GM12874 (cell line): ENCODE data around the gene SLC18B1.

Experiments
- CTCF ChIP-seq: IDR thresholded peaks from 2 replicates; pipeline ENCODE4 v1.5.1; 2011; ENCODE audit warnings: low read depth, mild to moderate bottlenecking, control low read depth, low read length, moderate library complexity; ENCODE audit not compliant: insufficient read depth

SLC18B1 gene

GRCh38 chr6:132768051-132768517 is 30.4 kb downstream of the SLC18B1 start:
- peak; percentile 76 for TF ChIP-seq CTCF

- no peak for TF ChIP-seq CTCF
Observed at GRCh38 chr6:132765560-132765959, 32.9 kb downstream of the SLC18B1 start.

GRCh38 chr6:132764370-132764769 is 34.1 kb downstream of the SLC18B1 start:
- no peak for TF ChIP-seq CTCF

- no peak for TF ChIP-seq CTCF
Observed at GRCh38 chr6:132763269-132763668, 35.2 kb downstream of the SLC18B1 start.

GRCh38 chr6:132760256-132760655 is 38.2 kb downstream of the SLC18B1 start:
- TF ChIP-seq CTCF = no peak

GRCh38 chr6:132758689-132759088 is 39.7 kb downstream of the SLC18B1 start:
- no peak for TF ChIP-seq CTCF

- no peak for TF ChIP-seq CTCF
Observed at GRCh38 chr6:132752255-132752654, 46.2 kb downstream of the SLC18B1 start.

GRCh38 chr6:132751828-132752227 is 46.6 kb downstream of the SLC18B1 start:
- no peak for TF ChIP-seq CTCF
